CD4-positive, alpha-beta T cell treated with Interleukin-4 for 4 hours (primary cell): ENCODE measurements around the gene SPDYE2.
"Not testable (repeated sequence)": the region's sequence is repeated elsewhere in the genome, so short reads cannot be mapped to it uniquely, and the experiment has no call there.

Experiments used
- DNase-seq: peaks from one replicate; pipeline ENCODE4 v3.0.0-alpha.2; 2020

SPDYE2 gene

DNA sequence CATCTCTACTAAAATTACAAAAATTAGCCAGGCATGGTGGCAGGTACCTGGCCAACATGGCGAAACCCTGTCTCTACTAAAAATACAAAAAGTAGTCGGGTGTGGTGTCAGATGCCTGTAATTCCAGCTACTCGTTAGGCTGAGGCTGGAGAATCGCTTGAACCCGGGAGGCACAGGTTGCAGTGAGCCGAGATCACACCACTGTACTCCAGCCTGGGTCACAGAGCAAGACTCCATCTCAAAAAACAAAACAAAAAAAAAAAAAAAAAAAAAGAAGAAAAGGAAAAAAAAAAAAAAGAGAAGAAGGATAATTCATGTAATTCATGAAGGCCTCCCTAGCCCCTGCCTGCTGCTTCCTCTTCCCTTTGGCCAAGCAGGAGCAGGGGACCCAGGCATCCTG lies 10.4 kb upstream of the SPDYE2 start:
- not testable (repeated sequence) for DNase-seq

DNA sequence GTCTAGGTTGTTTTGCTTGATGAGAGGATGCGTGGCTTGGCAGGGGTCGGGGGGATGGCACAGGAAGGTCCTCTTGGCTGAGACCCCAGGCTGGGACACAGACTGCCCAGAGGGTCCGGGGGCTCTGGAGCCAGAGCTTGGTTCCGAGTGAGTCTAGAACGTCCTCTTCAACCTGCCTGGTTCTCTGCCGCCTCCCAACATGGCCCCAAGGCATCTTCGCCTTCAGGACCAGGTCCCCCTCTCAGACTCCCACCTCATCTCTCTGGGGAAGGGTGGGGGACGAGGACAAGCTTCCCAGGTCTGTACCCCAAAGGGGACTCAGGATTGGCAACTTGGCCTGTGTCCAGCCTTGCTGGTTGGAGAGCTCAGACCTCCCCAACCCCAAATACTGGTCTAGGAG lies 8.9 kb upstream of the SPDYE2 start:
- DNase-seq, result not testable (repeated sequence)

- not testable (repeated sequence) for DNase-seq
Measured at GRCh38 chr7:102542771-102543170, 8.3 kb upstream of the SPDYE2 start.

- not testable (repeated sequence) for DNase-seq
Measured at GRCh38 chr7:102543596-102543995, 7.4 kb upstream of the SPDYE2 start, which contains the start of gene UPK3BL2. TSS of gene UPK3BL2 (minus strand) at chr7:102543696. CDS start at chr7:102543636, 60 bp downstream.

GRCh38 chr7:102544372-102544771 lies 6.7 kb upstream of the SPDYE2 start:
- DNase-seq, result not testable (repeated sequence)

DNA sequence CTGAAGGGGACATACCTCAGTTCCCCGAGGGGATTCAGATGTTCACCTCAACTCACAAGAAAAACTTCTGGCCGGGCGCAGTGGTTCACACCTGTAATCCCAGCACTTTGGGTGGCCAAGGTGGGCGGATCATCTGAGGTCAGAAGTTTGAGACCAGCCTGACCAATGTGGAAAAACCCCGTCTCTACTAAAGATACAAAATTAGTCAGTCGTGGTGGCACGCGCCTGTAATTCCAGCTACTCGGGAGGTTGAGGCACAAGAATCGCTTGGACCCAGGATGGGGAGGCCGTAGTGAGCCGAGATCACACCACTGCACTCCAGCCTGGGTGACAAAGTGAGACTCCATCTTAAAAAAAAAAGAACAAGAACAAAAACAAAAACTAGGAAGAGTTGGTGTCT lies 5.7 kb upstream of the SPDYE2 start:
- DNase-seq, result not testable (repeated sequence)

GRCh38 chr7:102546353-102546752 lies 4.7 kb upstream of the SPDYE2 start:
- not testable (repeated sequence) for DNase-seq

DNA sequence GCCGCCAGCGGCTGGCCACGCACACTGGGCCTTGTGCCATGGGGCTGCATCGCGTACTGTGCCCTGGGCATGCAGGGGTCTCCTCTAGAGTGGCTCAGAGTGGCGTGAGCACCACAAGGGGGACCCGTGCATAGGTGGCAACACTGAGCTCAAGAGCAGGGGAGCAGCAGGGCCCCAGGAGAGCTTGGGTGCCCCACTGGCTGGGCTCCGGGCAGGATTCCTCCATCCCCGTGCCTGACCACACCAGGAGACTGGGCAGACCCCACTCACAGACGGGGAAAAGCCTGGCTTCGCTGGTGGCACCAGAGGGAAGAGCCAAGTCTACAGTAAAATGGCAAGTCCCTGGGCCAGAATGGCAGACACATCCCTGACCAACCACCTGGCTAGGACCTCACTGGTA lies 17.6 kb downstream of the SPDYE2 start:
- not testable (repeated sequence) for DNase-seq

DNA sequence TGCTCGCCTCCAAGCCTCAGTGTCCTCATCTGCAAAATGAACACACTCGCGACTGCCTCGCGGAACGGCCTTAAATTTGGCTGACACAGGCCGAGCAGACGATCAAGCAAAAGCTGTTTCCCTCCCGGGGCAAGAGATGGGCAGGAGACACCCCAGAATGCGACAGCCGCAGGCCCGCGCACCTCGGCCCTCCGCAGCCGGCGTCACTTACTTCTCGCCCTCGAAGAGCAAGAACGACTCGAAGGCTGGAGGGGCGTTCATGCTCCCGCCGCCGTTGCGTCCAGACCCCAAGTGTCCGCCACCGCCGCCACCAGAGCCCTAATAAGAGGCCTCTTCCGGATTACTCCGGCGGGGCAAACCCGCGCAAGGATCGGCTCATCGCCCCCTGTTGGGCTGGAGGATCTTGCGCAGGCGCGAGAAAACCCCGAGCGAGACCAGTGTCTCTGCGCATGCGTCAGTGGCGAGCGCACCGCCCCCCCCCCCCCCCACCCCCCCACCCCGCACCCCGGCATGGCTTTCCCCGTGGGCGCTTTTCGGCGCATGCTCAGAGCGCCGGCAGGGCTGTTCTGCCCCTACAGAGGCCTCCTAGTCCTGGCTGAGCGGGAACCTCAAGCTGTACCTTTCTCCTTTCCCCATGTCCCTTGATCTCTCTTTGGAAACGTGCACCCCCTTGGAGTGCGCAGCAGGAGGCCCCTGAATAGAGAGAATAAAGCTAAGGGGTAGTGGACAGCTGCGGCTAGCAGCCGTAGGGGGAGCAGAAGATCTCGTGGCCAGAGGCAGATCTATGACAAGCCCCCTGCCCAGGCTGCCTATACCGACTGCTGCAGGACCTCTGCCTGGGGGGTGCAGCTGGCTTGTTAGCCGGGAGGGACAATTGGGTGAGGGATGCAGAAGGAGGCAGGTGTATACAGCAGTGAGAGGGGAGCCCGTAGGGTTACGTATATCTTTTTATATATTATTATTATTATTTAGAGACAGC lies 21.5 kb downstream of the SPDYE2 start, which contains the start of gene POLR2J3:
Gene POLR2J3, minus strand, starts transcription at position 323 of the 979 bp plus-strand sequence. Its CDS starts 62 bp downstream, at position 261.
- DNase-seq, result peak; percentile 95

DNA sequence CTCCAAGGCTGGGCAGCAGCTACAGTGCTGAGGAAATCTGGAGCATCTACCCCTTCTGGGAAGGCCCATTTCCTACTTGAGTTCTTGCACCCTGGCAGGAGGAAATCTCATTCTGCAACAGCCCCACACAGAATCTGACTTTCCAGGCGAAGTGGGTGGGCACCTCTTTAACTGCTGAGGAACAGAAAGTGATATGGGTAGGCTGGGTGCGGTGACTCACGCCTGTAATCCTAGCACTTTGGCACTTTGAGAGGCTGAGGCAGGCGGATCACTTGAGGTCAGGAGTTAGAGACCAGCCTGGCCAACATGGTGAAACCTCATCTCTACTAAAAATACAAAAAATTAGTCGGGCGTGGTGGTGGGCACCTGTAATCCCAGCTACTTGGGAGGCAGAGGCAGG lies 23.6 kb downstream of the SPDYE2 start:
- not testable (repeated sequence) for DNase-seq

GRCh38 chr7:102576363-102576762 lies 25.3 kb downstream of the SPDYE2 start:
- DNase-seq, result not testable (repeated sequence)

GRCh38 chr7:102577315-102578240 lies 26.6 kb downstream of the SPDYE2 start:
- DNase-seq, result not testable (repeated sequence)

GRCh38 chr7:102578486-102578885 lies 27.5 kb downstream of the SPDYE2 start:
- not testable (repeated sequence) for DNase-seq

GRCh38 chr7:102581722-102582121 lies 30.7 kb downstream of the SPDYE2 start:
- DNase-seq, result not testable (repeated sequence)

GRCh38 chr7:102583495-102583894 lies 32.5 kb downstream of the SPDYE2 start:
- DNase-seq, result not testable (repeated sequence)

- DNase-seq, result not testable (repeated sequence)
Measured at GRCh38 chr7:102589857-102590256, 38.8 kb downstream of the SPDYE2 start.

DNA sequence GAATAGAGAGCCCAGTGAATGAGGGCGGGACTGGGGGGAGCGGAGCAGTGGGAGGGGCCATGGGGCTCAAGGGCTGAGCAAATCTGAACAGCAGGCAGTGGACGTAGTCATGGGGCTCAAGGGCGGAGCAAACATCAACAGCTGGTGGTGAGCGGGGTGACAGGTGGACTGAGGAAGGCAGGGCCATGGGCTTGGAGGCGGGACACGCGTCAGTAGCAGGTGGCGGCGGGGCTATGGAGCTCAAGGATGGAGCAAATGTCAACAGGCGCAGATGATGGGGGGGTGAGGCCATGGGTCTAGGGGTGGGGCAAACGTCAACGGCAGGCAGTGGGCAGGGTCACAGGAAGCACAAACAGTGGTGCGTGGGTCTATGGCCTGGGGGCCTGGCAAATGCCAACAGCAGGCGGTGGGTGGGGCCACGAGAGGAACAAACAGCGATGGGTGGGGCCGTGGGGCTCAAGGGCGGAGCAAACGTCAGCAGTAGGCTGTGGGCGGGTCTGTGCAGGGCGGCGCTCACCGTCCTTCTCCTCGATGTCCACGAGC lies 41.5 kb downstream of the SPDYE2 start:
- peak; percentile 52 for DNase-seq

- not testable (repeated sequence) for DNase-seq
Measured at GRCh38 chr7:102593637-102594334, 42.8 kb downstream of the SPDYE2 start.

DNA sequence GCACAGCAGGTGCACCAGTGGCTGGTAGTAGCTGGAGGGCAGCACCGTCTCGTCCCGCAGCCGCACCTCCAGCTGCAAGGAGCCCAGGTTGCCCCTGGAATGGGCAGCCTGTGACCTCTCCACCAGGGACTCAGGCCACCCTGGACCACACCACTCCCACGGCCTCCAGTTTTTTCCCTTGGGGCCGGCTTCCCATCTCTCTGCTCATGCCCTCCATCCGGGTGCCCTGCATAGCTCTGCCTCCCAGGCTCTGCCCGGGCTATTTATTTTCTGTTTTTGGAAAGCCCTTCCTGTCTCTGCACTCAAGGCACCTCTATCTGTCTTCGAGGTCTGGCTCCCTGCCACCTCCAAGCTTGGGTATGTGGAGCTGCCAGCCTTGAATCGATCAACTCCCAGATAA lies 45.0 kb downstream of the SPDYE2 start:
- not testable (repeated sequence) for DNase-seq

- DNase-seq, result not testable (repeated sequence)
Measured at GRCh38 chr7:102599699-102600098, 48.7 kb downstream of the SPDYE2 start.

- not testable (repeated sequence) for DNase-seq
Measured at GRCh38 chr7:102602317-102602716, 51.3 kb downstream of the SPDYE2 start.
